D721Med (cell line): Measurements from ENCODE around the gene FBLIM1.
"Not testable (repeated sequence)": the region's sequence is repeated elsewhere in the genome, so short reads cannot be mapped to it uniquely, and the experiment has no call there.

Source experiments
- DNase-seq: peaks from one replicate; pipeline ENCODE4 v3.0.0; 2011; ENCODE audit warnings: low spot score; ENCODE audit not compliant: insufficient read length
- FAIRE-seq: peaks from 2 replicates; lab custom pipeline; 2011; peaks lifted over from hg19 to GRCh38; lab: Jason Lieb, UNC
- TF ChIP-seq, protein P1 (sequence below): IDR thresholded peaks from 2 replicates; pipeline ENCODE4 v1.5.1; 2012; ENCODE audit warnings: mild to moderate bottlenecking, control low read depth; ENCODE audit not compliant: insufficient read depth; ENCODE audit errors: missing control alignments

Gene FBLIM1

DNA sequence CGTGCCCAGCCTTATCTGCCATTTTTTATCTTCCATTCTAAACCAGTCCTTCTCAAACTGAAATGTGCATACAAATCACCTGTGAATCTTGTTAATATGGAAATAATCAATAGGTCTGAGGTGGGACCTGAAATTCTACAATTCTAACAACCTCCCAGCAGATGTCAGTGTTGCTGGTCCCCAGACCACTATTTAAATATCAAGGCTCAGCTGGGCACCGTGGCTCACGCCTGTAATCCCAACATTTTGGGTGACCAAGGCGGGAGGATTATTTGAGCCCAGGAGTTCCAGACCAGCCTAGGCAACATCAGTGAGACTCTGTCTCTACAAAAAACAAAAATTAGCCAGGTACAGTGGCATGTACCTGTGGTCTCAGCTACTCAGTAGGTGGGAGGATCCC lies 44.8 kb downstream of the FBLIM1 start:
- TF ChIP-seq, protein P1, sequence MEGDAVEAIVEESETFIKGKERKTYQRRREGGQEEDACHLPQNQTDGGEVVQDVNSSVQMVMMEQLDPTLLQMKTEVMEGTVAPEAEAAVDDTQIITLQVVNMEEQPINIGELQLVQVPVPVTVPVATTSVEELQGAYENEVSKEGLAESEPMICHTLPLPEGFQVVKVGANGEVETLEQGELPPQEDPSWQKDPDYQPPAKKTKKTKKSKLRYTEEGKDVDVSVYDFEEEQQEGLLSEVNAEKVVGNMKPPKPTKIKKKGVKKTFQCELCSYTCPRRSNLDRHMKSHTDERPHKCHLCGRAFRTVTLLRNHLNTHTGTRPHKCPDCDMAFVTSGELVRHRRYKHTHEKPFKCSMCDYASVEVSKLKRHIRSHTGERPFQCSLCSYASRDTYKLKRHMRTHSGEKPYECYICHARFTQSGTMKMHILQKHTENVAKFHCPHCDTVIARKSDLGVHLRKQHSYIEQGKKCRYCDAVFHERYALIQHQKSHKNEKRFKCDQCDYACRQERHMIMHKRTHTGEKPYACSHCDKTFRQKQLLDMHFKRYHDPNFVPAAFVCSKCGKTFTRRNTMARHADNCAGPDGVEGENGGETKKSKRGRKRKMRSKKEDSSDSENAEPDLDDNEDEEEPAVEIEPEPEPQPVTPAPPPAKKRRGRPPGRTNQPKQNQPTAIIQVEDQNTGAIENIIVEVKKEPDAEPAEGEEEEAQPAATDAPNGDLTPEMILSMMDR, result peak; percentile 50
- FAIRE-seq (no peak), DNase-seq (no peak)

DNA sequence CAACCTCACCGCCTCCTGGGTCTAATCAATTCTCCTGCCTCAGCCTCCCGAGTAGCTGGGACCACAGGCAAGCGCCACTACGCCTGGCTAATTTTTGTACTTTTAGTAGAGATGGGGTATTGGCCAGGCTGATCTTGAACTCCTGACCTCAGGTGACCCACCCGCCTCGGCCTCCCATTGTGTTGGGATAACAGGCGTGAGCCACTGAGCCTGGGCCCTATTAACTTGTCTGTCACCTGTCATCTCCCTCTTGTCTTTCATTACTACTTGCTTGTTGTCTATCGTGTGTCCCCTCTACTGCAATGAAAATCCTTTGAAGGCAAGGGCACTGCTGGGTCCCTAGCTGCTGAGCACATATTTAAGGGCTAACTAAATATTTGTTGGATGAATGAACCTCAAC lies 45.5 kb downstream of the FBLIM1 start:
- TF ChIP-seq, protein P1, result no peak
- no peak for DNase-seq
- no peak for FAIRE-seq

DNA sequence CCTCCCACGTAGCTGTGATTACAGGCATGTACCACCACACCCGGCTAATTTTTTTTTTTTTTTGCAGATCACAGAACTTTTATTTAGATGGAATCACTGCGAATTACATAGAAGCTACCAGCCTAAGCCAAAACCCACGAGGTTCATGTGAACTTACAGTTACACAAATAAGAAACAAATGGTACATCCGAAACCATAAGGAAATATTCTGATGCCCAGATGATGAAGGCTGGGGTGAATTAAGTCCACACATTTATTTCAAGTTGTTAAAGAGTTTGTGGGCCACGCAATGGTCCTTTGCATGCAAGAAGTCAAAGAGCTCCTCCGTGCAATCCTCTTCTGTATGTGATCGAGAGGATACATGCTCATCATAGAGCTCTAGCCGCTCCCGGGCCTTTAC lies 48.5 kb downstream of the FBLIM1 start:
- DNase-seq (no peak), FAIRE-seq (no peak)
- TF ChIP-seq, protein P1, result no peak

DNA sequence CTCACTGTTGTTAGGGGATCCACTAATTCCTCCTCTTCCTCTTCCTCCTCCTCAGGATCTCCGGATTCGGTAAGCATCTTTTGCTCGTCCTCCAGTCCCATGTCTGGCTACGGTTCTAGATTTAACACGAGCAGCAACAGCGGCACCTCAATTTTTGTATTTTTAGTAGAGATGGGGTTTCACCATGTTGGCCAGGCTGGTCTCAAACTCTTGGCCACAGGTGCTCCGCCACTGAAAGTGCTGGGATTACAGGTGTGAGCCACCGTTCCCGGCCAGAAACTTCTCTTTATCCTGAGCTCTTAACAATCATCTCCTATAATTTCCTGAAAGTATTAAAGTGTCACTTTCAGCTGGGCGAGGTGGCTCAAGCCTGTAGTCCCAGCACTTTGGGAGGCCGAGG lies 49.0 kb downstream of the FBLIM1 start, which contains the start of gene UQCRHL:
Gene UQCRHL, minus strand, starts transcription at position 101 of the 400 bp plus-strand sequence. Its CDS starts 0 bp downstream, at position 101.
- not testable (repeated sequence) for FAIRE-seq, DNase-seq

DNA sequence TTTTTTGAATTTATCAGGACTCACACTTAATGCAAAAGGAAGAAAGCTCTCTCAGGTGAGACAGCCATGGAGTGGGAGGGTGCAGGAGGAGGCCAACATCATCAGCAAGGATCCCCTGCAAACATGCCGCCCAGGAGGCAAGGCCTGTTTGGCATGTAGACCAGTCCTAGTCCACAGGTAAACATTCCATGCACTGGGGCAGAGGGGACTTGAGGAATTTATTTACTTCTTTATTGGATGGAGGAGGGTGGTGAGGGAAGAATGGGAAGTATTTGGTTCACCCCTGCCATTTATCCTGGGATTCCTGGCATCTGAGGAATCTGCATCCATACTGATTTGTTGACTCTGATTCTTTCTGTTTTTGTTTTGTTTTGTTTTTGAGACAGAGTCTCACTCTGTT lies 50.4 kb downstream of the FBLIM1 start:
- FAIRE-seq (no peak), DNase-seq (no peak)
- TF ChIP-seq, protein P1, result no peak

DNA sequence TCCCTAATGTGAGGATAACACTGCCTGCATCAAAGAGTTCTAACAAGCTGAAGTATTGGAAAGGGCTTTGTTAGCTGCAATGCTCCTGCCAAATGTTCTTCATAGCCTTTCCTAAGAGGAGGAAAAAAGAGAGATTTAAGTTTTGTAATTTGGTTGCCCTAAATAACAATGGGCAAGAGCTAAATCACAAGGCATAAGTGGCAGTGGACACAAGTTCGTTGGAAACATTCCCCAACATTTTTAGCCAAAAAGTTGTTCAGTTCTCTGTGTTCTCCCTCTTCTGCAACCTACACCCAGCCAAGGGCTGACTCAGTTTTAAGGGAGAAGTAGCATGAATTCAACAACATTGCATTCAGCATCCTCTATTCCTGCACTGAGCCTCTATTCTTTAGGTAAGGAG lies 51.5 kb downstream of the FBLIM1 start:
- DNase-seq, result no peak
- FAIRE-seq, result no peak
- TF ChIP-seq, protein P1, result no peak

DNA sequence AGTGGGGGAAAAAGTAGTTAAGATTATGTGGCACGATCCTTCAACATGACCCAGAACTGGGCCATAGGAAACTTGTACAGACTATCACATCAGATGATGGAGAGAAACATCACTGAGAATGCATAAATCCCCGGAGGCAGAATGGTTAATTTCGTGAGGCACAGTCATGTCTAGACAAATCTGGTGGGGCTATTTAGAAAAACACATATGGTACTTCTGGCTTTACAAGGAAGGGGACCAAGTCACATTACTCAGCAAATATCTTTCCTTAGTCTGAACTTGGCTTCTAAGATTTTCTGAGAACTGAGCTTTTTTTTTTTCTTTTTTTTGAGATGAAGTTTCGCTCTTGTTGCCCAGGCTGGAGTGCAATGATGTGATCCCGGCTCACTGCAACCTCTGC lies 58.1 kb downstream of the FBLIM1 start:
- TF ChIP-seq, protein P1, result no peak
- DNase-seq (no peak), FAIRE-seq (no peak)

DNA sequence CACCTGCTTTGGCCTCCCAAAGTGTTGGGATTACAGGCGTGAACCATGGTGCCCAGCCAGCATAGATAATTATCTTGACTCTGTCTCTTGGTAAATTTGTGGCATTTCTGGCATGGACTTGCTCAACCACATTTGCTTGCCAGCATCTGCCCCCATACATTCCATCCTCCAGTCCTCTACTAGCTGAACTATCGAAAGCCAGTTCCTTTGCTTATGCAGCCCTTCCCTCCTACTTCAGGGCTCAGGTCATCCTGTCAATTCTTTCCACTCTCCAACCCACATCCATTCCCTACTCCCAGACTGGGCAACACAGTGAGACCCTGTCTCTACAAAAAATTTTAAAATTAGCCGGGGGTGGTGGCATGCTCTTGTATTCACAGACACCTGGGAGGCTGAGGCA lies 61.9 kb downstream of the FBLIM1 start:
- FAIRE-seq, result no peak
- no peak for DNase-seq
- TF ChIP-seq, protein P1, result no peak
